LNCaP clone FGC (cell line): ENCODE measurements around the gene TEKT1.
"Not testable (repeated sequence)": the region's sequence is repeated elsewhere in the genome, so short reads cannot be mapped to it uniquely, and the experiment has no call there.

ENCODE experiments used
- DNase-seq: peaks from one replicate; pipeline ENCODE4 v3.0.0-alpha.2; 2011; ENCODE audit warnings: low read depth
- H3K4me3 ChIP-seq: 2 replicates; pipeline ENCODE4 v1.5.1; 2011; ENCODE audit warnings: mild to moderate bottlenecking, low read depth, low read length, control low read depth
- TF ChIP-seq, protein P1 (sequence below): IDR thresholded peaks from 2 replicates; pipeline ENCODE4 v1.5.1; 2012; ENCODE audit warnings: mild to moderate bottlenecking; ENCODE audit not compliant: control insufficient read depth, insufficient read depth; ENCODE audit errors: extremely low read depth

TEKT1 gene

DNA sequence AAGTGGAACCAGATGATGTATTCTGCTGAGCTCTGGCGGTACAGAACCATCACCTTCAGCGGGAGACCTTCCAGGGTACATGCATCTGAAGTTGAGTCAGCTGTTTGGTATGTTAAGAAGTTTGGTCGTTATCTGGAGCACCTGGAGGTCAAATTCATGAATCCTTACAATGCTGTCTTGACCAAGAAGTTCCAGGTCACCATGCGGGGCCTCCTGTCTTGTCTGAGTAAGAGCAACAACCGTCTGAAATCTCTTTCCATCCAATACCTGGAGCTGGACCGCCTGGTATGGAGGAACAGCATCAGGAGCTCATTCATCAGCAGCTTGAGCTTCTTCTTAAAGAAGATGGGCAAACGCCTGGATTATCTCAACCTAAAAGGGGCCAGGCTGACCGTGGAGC is 51.5 kb downstream of the TEKT1 start:
- TF ChIP-seq, protein P1, sequence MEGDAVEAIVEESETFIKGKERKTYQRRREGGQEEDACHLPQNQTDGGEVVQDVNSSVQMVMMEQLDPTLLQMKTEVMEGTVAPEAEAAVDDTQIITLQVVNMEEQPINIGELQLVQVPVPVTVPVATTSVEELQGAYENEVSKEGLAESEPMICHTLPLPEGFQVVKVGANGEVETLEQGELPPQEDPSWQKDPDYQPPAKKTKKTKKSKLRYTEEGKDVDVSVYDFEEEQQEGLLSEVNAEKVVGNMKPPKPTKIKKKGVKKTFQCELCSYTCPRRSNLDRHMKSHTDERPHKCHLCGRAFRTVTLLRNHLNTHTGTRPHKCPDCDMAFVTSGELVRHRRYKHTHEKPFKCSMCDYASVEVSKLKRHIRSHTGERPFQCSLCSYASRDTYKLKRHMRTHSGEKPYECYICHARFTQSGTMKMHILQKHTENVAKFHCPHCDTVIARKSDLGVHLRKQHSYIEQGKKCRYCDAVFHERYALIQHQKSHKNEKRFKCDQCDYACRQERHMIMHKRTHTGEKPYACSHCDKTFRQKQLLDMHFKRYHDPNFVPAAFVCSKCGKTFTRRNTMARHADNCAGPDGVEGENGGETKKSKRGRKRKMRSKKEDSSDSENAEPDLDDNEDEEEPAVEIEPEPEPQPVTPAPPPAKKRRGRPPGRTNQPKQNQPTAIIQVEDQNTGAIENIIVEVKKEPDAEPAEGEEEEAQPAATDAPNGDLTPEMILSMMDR: no peak
- DNase-seq: no peak
- H3K4me3 ChIP-seq: no peak overlapping the region

DNA sequence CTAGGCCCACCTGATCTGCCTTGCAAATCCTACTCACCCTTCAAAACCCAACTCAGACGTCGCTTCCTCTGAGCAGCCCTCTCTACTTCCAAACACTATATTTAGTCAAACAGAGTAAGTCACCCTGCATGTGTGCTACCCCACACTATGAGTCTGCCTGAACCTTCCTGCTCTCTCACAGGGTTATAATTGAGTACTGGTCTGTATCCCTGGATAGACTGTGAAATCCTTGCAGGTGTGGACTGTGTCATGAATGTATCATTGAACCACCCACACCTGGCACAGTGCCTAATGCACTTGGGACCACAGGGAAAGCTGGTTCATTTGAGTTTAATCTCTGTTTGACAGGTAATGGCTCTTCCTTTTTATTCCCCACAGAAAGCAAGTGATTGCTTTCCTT is 52.1 kb downstream of the TEKT1 start:
- TF ChIP-seq, protein P1: no peak
- no peak overlapping the region for H3K4me3 ChIP-seq
- DNase-seq: no peak

DNA sequence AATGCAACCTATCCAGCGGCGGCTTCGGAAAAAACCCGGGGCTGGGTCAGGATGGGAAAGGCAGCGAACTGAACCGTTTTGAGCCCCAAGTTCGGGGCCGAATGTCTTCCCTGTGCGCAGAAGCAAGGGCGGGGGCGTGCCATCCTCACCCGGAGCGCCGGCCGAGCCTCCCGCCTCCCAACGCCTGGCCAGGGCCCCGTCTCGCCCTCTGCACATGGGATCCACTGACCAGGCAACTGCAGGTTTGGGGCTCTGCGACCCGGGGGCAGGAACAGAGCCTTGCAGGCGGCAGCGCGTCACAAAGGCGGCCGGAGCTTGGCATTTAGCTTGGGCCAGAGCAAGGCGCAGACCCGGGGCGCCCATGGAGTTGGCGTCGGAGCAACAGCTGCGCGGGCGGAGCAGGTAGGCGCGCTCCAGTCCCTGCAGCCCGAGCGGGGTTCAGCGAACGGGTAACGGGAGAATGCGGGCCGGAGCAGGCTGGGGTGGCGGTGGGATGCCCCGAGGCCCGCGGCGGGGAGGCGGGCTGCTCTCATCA is 55.6 kb downstream of the TEKT1 start, which contains the start of gene FBXO39:
FBXO39 (plus strand) TSS at position 345 of the 535 bp plus-strand sequence. CDS start 3,654 bp downstream, outside the sequence.
- TF ChIP-seq, protein P1: no peak
- DNase-seq: no peak
- H3K4me3 ChIP-seq: no peak within 1 kb of the TSS

DNA sequence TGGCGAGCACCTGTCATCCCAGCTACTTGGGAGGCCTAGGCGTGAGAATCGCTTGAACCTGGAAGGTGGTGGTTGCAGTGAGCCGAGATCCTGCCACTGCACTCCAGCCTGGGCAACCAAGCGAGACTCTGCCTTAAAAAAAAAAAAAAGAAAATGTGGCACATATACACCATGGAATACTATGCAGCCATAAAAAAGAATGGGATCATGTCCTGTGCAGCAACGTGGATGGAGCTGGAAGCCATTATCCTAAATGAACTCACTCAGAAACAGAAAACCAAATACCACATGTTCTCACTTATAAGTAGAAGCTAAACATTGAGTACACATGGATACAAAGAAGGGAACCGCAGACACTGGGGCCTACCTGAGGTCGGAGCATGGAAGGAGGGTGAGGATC is 56.6 kb downstream of the TEKT1 start:
- not testable (repeated sequence) for DNase-seq, H3K4me3 ChIP-seq

DNA sequence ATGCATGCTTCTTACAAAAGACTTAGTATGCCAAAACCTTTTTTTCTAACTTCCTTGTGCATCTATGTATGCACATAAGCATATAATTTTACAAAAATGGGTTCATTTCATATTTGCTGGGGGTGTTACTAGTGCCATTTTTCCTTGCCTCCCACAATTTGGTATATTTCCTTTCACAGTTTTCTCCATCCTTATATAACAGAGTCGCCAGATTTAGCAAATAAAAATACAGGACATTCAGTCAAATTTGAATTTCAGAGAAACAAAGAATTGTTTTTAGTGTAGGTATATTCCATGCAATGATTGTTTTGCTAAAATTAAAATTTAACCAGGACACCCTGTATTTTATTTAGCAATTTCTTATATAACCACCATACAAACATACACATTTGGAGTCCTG is 59.5 kb downstream of the TEKT1 start:
- DNase-seq: no peak
- H3K4me3 ChIP-seq: no peak overlapping the region
- TF ChIP-seq, protein P1: no peak

DNA sequence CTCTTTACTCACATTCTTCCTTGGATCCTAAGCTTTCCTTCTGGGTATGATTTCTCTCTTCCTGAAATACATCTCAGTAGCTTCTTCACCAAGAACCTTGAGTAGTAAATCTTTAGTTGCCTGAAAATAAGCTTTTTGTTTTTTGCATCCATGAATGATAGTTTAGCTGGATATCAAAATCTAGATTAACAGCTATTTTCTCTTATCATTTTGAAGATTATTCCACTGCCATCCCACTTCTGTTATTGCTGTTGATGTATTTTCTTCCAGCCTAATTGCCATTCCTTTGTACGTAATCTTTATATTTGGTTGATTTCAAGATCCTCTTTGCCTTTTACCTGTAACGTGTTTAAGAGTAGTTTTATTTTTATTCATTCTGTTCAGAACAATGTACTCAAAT is 63.1 kb downstream of the TEKT1 start:
- TF ChIP-seq, protein P1: no peak
- DNase-seq: no peak
- H3K4me3 ChIP-seq: no peak overlapping the region

DNA sequence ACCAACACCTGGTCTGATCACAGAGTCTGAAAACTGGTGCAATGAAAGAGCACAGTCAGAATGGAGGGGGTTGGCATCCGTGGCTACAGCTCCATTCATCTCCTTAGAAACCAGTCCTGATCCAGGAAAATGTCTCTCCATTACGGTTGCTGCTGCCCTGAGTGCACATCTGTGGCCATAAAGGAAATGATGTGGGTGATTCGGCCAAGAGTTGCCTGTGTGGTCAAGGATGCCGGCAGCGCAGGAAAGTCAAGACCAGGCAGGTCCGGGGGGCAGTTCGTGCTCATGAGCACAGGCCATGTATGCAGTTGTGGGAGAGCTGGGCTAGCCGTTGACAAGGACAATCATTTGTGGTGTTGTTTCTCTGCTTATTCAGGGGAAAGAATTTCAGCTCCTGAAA is 69.8 kb downstream of the TEKT1 start:
- TF ChIP-seq, protein P1: no peak
- no peak overlapping the region for H3K4me3 ChIP-seq
- no peak for DNase-seq

DNA sequence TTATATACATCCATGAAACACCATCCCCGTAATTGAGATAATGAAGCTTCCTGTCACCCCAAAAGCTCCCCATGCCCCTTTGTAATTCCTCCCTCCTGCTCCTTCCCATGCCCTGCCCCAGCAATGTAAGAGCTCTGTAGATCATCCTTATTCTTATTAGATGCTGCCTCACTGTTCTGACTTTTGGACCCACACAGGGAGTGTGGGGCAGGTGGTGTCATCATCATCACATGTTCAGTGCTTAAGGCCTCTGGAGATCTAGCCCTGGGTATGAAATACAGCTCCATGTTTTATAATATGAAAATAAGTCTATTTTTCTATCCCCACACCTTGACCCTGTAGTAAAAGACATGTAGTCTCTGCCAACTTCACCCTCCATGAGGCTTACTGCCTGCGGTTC is 73.8 kb downstream of the TEKT1 start:
- no peak for DNase-seq
- TF ChIP-seq, protein P1: no peak
- no peak overlapping the region for H3K4me3 ChIP-seq
